ENCODE results near the gene ETV3L.

- TF ChIP-seq SUZ12 (IDR thresholded peaks at IDR 0.05; ENCODE audit: low read length): no peak
- no peak for TF ChIP-seq EP300 (IDR thresholded peaks at IDR 0.05; ENCODE audit: borderline replicate concordance in 1 of 2, low read depth in 2 of 2, low read length in 2 of 2)
- no peak for TF ChIP-seq CTCF (IDR thresholded peaks at IDR 0.05; ENCODE audit: control extremely low read depth in 1 of 3, insufficient read depth in 1 of 3, low read depth in 1 of 3, low read length in 3 of 3)
- TF ChIP-seq POLR2AphosphoS5 (IDR thresholded peaks at IDR 0.05; ENCODE audit: low read depth, low read length): no peak
- TF ChIP-seq RAD21 (IDR thresholded peaks at IDR 0.05 in 1 of 2, conservative IDR thresholded peaks at IDR 0.05 in 1 of 2; ENCODE audit: low read depth in 2 of 2, low read length in 2 of 2): no peak
- TF ChIP-seq NRF1 (IDR thresholded peaks at IDR 0.05; ENCODE audit: low read depth, low read length): no peak
- no peak for TF ChIP-seq POLR2A (IDR thresholded peaks at IDR 0.05; ENCODE audit: control extremely low read depth in 1 of 2, low read depth in 2 of 2, low read length in 2 of 2)
- TF ChIP-seq MAX (IDR thresholded peaks at IDR 0.05): no peak
- no peak for TF ChIP-seq EZH2 (IDR thresholded peaks at IDR 0.05; ENCODE audit: low read depth, low read length, severe bottlenecking)
These were observed 12.6 kb downstream of the ETV3L start for GRCh38 chr1:157087030-157087429.
